Lower lobe of right lung (tissue), 2 donors: Measurements from ENCODE around the gene SARNP. TPM values are rescaled to one million over a fixed set of nuclear protein-coding genes. Genes with fewer than 3 reads are reported as not detected.

Source experiments
- ATAC-seq, 2 donors: fragments of 200-7000 bp; cut with Tn5 transposase; one replicate each; pipeline ENCODE4 v1.9.1; 2020 to 2022; ENCODE audit warnings: mild to moderate bottlenecking in 2 of 2, moderate library complexity in 2 of 2
- DNase-seq: peaks from one replicate; pipeline ENCODE4 v3.0.0-alpha.2; 2020
- H3K27ac ChIP-seq: fragments of 200-600 bp; one replicate; pipeline ENCODE4 v1.8.0; 2022
- H3K27me3 ChIP-seq: fragments of 200-600 bp; one replicate; pipeline ENCODE4 v1.8.0; 2022; ENCODE audit warnings: low read depth
- H3K36me3 ChIP-seq: fragments of 200-600 bp; one replicate; pipeline ENCODE4 v1.8.0; 2022; ENCODE audit warnings: mild to moderate bottlenecking
- H3K4me1 ChIP-seq: fragments of 200-600 bp; one replicate; pipeline ENCODE4 v1.8.0; 2022
- H3K4me3 ChIP-seq: fragments of 200-600 bp; one replicate; pipeline ENCODE4 v1.8.0; 2022; ENCODE audit warnings: mild to moderate bottlenecking
- H3K9me3 ChIP-seq: fragments of 200-600 bp; one replicate; pipeline ENCODE4 v1.8.0; 2022
- intact Hi-C: fragments of 100-400 bp; cut with DNase I; formaldehyde crosslinking; loops from one replicate; pipeline ENCODE4 v1.11.0; 2022
- total RNA-seq: library from RNA; stranded (reverse); fragmentation: NEBNext Ultra II Directional; extraction: Animal tissue kit (Norgen Biotek cat#: 25700); gene quantifications from one replicate; pipeline ENCODE4 v1.2.1, GENCODE V29; 2021
- TF ChIP-seq, protein P1 (sequence below): fragments of 200-600 bp; IDR thresholded peaks from one replicate; pipeline ENCODE4 v1.8.0; 2022; ENCODE audit warnings: antibody characterized with exemption, mild to moderate bottlenecking
- donor health status: DM: no; HTN: yes; CAD: no; lungs with severe emphysema.

The SARNP gene
- total RNA-seq, 1 donor from 2014 or later: 40.1 TPM

DNA sequence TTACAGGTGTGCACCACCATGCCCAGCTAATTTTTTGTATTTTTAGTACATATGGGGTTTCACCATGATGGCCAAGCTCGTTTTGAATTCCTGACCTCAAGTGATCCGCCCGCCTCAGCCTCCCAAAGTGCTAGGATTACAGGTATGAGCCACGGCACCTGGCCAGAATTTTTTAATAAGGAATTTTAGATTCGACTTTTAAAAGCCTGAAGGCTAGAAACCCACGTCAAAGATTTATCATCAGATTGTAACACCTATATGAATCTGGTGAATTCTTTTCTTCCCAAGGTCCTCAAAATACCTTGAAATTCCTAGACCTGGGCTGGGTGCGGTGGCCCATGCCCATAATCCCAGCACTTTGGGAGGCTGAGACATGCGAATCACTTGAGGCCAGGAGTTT, 43.9 kb upstream of the SARNP start:
- ATAC-seq: no peak
- H3K27ac ChIP-seq: no peak overlapping the region
- H3K9me3 ChIP-seq: peaks cover 7% of the 10 kb centered on the region
- no peak overlapping the region for H3K4me3 ChIP-seq
- H3K36me3 ChIP-seq: no peaks in the 10 kb centered on the region
- no peaks in the 10 kb centered on the region for H3K4me1 ChIP-seq
- intact Hi-C loops: no loop called here
- TF ChIP-seq, protein P1, sequence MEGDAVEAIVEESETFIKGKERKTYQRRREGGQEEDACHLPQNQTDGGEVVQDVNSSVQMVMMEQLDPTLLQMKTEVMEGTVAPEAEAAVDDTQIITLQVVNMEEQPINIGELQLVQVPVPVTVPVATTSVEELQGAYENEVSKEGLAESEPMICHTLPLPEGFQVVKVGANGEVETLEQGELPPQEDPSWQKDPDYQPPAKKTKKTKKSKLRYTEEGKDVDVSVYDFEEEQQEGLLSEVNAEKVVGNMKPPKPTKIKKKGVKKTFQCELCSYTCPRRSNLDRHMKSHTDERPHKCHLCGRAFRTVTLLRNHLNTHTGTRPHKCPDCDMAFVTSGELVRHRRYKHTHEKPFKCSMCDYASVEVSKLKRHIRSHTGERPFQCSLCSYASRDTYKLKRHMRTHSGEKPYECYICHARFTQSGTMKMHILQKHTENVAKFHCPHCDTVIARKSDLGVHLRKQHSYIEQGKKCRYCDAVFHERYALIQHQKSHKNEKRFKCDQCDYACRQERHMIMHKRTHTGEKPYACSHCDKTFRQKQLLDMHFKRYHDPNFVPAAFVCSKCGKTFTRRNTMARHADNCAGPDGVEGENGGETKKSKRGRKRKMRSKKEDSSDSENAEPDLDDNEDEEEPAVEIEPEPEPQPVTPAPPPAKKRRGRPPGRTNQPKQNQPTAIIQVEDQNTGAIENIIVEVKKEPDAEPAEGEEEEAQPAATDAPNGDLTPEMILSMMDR: no peak
- no peak for DNase-seq
- H3K27me3 ChIP-seq: no peaks in the 10 kb centered on the region

DNA sequence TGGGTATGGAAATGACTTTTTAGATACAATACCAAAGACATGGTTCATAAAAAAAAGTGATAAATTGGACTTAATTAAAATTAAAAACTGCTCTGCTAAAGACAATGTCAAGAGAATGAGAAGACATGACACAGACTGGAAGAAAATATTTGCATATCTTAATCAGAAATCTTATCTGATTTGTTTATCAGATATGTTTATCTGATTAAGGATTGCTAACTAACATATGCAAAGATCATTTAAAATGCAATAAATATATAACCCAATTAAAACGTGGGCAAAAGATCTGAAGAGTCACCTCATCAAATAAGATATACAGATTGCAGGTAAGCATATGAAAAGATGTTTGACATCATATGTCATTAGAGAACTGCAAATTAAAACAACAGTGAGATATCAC, 35.2 kb upstream of the SARNP start:
- Histone ChIP-seq H3K9me3 (no peaks in the 10 kb centered on the region), H3K27me3 (no peaks in the 10 kb centered on the region), H3K27ac (no peak overlapping the region), H3K4me3 (no peak overlapping the region), H3K36me3 (no peaks in the 10 kb centered on the region), H3K4me1 (peaks cover 6% of the 10 kb centered on the region)
- TF ChIP-seq, protein P1: no peak
- intact Hi-C loops: no loop called here
- DNase-seq: no peak
- ATAC-seq: no peak

DNA sequence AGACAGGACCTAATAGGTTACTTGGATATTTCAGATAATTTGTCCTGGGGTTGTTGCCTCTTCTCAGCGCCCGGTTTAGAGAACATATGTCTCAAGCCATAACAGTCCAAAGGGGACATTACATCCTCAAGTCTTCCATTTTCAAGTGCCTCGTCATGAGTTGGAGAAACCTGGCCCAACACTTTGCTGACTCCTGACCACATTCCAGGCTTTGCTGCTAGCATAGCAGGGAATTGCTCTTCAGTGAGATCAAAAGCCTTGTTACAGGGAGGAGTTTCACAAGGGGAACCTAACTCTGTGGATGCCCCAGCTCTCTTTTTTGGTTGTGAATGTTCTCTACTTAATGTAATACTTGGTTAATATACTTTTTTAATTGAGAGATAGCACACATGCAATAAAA, 33.4 kb upstream of the SARNP start:
- intact Hi-C loops: no loop called here
- Histone ChIP-seq H3K9me3 (no peaks in the 10 kb centered on the region), H3K4me3 (no peak overlapping the region), H3K27ac (no peak overlapping the region), H3K27me3 (no peaks in the 10 kb centered on the region), H3K4me1 (peaks cover 14% of the 10 kb centered on the region), H3K36me3 (no peaks in the 10 kb centered on the region)
- DNase-seq (no peak), ATAC-seq (no peak)
- TF ChIP-seq, protein P1: no peak

DNA sequence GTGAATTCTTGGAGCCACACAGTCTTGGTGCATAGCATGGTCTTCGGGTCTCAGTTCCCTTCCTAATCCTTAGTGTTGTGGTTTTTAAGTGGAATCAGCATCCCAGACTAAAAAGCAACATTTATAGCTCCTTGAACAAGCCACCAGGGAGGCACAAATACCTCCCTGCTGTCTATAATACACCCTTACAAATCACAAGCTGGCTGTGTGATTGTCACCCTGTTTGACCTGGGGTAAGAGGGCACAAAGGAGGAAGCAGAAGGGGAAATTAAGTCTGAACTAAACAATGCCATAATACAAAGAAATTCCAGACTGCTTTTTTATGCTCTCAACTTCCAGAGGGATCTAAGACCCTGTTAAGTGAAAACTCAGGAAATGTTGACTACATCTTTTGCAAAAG, 32.9 kb upstream of the SARNP start:
- TF ChIP-seq, protein P1: no peak
- H3K9me3 ChIP-seq: no peaks in the 10 kb centered on the region
- H3K4me3 ChIP-seq: no peak overlapping the region
- no peaks in the 10 kb centered on the region for H3K36me3 ChIP-seq
- ATAC-seq (no peak), DNase-seq (no peak)
- H3K4me1 ChIP-seq: peaks cover 14% of the 10 kb centered on the region
- H3K27me3 ChIP-seq: no peaks in the 10 kb centered on the region
- H3K27ac ChIP-seq: no peak overlapping the region
- intact Hi-C loops: no loop called here

DNA sequence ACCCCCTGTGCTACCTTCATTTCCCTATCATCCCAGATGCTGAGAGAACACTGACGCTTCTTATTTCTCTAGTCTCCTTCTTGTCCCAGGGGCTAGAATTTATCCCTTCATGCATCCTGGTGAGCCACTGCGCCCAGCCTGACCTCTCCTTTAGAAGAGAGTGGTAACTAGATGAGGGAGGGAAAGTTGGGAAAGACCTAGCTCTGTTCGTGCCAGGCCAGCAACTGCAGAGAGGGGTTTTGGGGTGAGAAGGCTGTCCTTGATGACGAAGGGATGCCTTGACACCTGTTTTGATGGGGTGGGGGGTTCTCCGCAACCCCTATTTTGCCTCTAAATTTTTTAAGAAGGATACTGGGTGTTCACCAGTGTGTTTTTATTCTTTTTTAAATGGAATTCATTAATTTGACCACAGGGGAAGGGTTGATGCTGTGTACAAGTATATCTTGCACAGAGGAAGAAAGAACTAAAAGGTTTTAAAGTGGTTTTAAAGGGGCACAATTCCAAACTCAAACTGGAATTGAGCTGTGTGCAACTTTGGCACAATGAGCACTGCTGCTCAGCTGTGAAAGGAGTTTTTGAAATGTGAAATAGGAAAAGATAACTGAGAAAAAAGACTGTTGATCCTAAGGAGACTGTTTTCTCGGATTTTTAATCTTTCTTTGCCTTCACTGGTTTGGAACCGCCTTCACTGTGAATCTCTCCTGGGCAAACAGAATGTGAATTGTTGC, 32.3 kb upstream of the SARNP start:
- peak overlapping the region; percentile 10 for H3K27ac ChIP-seq

More for the DNA sequence above, 32.3 kb upstream of the SARNP start:
- DNase-seq (no peak), ATAC-seq (no peak)
- Histone ChIP-seq H3K4me3 (no peak overlapping the region), H3K36me3 (no peaks in the 10 kb centered on the region), H3K9me3 (no peaks in the 10 kb centered on the region), H3K27me3 (no peaks in the 10 kb centered on the region), H3K4me1 (peaks cover 14% of the 10 kb centered on the region)
- intact Hi-C loops: no loop called here
- TF ChIP-seq, protein P1: no peak
